ENCODE measurements around the gene DNAJC1.
A peak's percentile ranks its signal among the peaks of the same experiment; 100 is the strongest.
"Not testable (repeated sequence)": the region's sequence is repeated elsewhere in the genome, so short reads cannot be mapped to it uniquely, and the experiment has no call there.

The DNAJC1 gene

GRCh38 chr10:22003177-22003963 lies at the start of gene DNAJC1:
TSS of gene DNAJC1 (minus strand) at chr10:22003730. CDS start at chr10:22003434, 296 bp downstream.
- no peak for TF ChIP-seq CTCF (IDR thresholded peaks at IDR 0.05; ENCODE audit: insufficient read depth, missing control alignments)
- no peak for FAIRE-seq
- peak; percentile 75 for DNase-seq (ENCODE audit: insufficient read length, low spot score)

GRCh38 chr10:22053048-22053447 lies 49.5 kb upstream of the DNAJC1 start:
- FAIRE-seq (no peak), DNase-seq (ENCODE audit: insufficient read length, low spot score) (no peak)
- no peak for TF ChIP-seq CTCF (IDR thresholded peaks at IDR 0.05; ENCODE audit: insufficient read depth, missing control alignments)

- no peak for FAIRE-seq
- DNase-seq (ENCODE audit: insufficient read length, low spot score) = no peak
- TF ChIP-seq CTCF (IDR thresholded peaks at IDR 0.05; ENCODE audit: insufficient read depth, missing control alignments) = no peak
Measured at GRCh38 chr10:22049635-22050034, 46.1 kb upstream of the DNAJC1 start.

- TF ChIP-seq CTCF (IDR thresholded peaks at IDR 0.05; ENCODE audit: insufficient read depth, missing control alignments) = no peak
- DNase-seq (ENCODE audit: insufficient read length, low spot score) (no peak), FAIRE-seq (no peak)
Measured at GRCh38 chr10:22047812-22048211, 44.3 kb upstream of the DNAJC1 start.

- DNase-seq (ENCODE audit: insufficient read length, low spot score) (no peak), FAIRE-seq (no peak)
- no peak for TF ChIP-seq CTCF (IDR thresholded peaks at IDR 0.05; ENCODE audit: insufficient read depth, missing control alignments)
Measured at GRCh38 chr10:22043327-22043633, 39.8 kb upstream of the DNAJC1 start.

GRCh38 chr10:22042557-22043326 lies 39.2 kb upstream of the DNAJC1 start:
- DNase-seq (ENCODE audit: insufficient read length, low spot score) = no peak
- no peak for TF ChIP-seq CTCF (IDR thresholded peaks at IDR 0.05; ENCODE audit: insufficient read depth, missing control alignments)
- FAIRE-seq = no peak

GRCh38 chr10:22034333-22034732 lies 30.8 kb upstream of the DNAJC1 start:
- TF ChIP-seq CTCF (IDR thresholded peaks at IDR 0.05; ENCODE audit: insufficient read depth, missing control alignments) = no peak
- FAIRE-seq (no peak), DNase-seq (ENCODE audit: insufficient read length, low spot score) (no peak)

- FAIRE-seq; DNase-seq (ENCODE audit: insufficient read length, low spot score): not testable (repeated sequence)
Measured at GRCh38 chr10:22032268-22032667, 28.7 kb upstream of the DNAJC1 start.

Measured in D721Med (cell line).